OCI-LY3 (cell line): ENCODE measurements around the gene SPECC1L.

Experiments used
- EZH2phosphoT487 ChIP-seq: fragments of 200-600 bp; shearing (Covaris generic); IDR thresholded peaks from 2 replicates; pipeline ENCODE4 v1.6.1; 2018; ENCODE audit warnings: antibody characterized with exemption, mixed run types, low read depth
- TF ChIP-seq, protein P1 (sequence below): fragments of 200-600, 300-600 bp; sonication (generic); IDR thresholded peaks from 2 replicates; pipeline ENCODE4 v1.5.1; 2014; ENCODE audit warnings: antibody characterized with exemption, low read length, low read depth

DNA sequence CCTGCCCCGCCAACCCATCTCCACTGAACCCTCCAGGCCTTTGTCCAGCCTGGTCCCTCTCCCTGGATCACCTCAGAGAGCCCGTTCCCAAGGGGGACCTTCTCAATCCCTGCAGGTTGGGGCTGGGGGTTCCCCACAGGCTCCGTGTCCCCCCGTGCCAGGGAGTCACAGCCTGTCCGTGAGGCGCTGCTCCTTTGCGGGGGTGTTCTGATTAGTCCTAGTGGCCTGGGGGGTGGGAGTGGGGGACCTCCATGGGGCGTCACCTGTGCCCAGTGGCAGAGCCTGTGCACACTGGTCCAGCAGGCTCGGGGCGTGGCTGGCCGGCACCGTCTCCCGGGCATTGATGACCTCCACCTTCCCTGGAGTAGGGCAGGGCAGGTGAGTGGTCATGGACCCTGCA lies 37.4 kb upstream of the SPECC1L start:
- TF ChIP-seq, protein P1, sequence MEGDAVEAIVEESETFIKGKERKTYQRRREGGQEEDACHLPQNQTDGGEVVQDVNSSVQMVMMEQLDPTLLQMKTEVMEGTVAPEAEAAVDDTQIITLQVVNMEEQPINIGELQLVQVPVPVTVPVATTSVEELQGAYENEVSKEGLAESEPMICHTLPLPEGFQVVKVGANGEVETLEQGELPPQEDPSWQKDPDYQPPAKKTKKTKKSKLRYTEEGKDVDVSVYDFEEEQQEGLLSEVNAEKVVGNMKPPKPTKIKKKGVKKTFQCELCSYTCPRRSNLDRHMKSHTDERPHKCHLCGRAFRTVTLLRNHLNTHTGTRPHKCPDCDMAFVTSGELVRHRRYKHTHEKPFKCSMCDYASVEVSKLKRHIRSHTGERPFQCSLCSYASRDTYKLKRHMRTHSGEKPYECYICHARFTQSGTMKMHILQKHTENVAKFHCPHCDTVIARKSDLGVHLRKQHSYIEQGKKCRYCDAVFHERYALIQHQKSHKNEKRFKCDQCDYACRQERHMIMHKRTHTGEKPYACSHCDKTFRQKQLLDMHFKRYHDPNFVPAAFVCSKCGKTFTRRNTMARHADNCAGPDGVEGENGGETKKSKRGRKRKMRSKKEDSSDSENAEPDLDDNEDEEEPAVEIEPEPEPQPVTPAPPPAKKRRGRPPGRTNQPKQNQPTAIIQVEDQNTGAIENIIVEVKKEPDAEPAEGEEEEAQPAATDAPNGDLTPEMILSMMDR, result no peak
- TF ChIP-seq EZH2phosphoT487, result no peak
